ENCODE measurements around the gene CTSS. TPM values are rescaled to one million over a fixed set of nuclear protein-coding genes. Genes with fewer than 3 reads are reported as not detected.

CTSS gene
- total RNA-seq, 4 donors from 2014 or later, result 72.2 to 903 (median 174) TPM

DNA sequence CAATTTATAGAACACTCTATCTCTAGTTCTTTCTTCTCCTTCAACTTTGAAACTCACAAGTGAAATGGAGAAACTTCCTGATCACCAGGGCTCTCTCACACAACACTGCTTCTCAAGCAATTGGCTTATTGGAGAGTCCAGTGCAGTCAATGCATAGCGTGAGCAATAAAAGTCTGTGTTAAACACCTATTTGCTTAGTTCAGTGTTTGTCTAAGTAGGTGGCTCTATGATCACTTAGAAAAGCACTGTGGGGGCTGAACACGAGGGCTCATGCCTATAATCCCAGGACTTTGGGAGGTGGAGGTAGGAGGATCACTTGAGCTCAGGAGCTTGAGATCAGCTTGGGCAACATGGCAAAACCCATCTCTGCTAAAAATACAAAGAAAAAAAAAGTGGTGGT lies 12.2 kb downstream of the CTSS start:
- TF ChIP-seq CTCF (IDR thresholded peaks at IDR 0.05; ENCODE audit: low read depth), result no peak

- TF ChIP-seq CTCF (IDR thresholded peaks at IDR 0.05; ENCODE audit: low read depth), result no peak
These were observed 14.1 kb downstream of the CTSS start for GRCh38 chr1:150751443-150751842.

- no peak for TF ChIP-seq CTCF (IDR thresholded peaks at IDR 0.05; ENCODE audit: low read depth)
These were observed 15.8 kb downstream of the CTSS start for GRCh38 chr1:150749720-150750311.

DNA sequence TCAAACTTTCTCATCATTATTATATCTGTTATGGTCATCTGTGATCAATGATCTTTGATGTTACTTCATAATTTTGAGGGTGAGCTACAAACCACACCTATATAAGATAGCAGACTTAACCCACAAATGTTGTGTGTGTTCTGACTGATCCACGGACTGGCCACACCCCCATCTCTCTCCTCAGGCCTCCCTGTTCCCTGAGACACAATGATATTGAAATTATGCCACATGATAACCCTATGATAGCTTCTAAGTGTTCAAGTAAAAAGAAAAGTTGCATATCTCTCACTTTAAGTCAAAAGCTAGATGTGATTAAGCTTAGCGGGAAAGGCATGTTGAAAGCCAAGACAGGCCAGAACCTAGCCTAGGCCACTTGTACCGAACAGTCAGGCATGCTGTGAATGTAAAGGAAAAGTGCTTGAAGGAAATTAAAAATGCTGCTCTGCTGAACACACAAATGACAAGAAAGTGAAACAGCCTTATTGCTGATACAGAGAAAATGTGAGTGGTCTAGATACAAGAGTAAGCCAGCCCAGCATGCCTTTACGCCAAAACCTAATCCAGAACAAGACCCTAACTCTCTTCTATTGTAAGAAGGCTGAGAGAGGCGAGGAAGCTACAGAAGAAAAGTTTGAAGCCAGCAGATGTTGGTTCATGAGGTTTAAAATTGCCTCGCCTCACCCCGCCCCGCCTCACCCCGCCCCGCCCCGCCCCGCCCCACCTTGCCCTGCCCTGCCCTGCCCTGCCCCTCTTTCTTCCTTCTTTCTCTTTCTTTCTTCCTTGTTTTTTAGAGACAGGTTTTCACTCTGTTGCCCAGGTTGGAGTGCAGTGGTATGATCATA lies 16.5 kb downstream of the CTSS start:
- no peak for TF ChIP-seq CTCF (IDR thresholded peaks at IDR 0.05; ENCODE audit: low read depth)

DNA sequence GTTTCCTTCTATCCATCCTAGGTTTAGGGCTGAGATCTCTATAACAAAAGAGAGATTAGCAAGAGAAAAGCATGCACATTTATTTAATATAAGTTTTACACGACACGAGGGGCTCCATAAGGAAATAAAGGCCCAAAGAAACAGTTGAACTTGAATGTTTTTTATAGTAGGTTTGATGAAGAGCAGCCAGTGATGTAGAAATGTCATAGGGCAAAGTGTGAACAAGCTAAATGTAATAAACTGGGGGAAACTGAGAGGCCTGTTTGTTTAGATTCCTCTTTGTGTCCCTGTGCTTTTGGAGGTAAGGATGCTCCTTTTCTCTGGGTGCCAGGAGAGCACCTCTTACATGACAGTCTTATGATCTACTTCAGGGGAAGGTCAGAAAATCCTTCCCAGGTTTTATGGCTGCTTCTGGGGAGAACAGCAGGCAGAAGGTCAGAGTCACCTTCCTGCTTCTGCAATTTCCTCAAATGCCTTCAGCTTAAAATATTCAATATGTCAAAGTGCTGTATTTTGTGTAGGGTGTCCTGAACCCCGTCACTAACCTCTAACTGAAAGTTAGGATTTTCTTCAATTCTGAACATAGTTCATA lies 35.4 kb downstream of the CTSS start:
- TF ChIP-seq CTCF (IDR thresholded peaks at IDR 0.05; ENCODE audit: low read depth), result no peak

- TF ChIP-seq CTCF (IDR thresholded peaks at IDR 0.05; ENCODE audit: low read depth), result no peak
These were observed 41.2 kb downstream of the CTSS start for GRCh38 chr1:150724336-150724735.

GRCh38 chr1:150720703-150721102 lies 44.9 kb downstream of the CTSS start, which contains the start of gene HORMAD1:
TSS of gene HORMAD1 (minus strand) at chr1:150720895. CDS start at chr1:150719505, 1,390 bp downstream.
- no peak for TF ChIP-seq CTCF (IDR thresholded peaks at IDR 0.05; ENCODE audit: low read depth)
